Fibroblast of lung (primary cell): ENCODE results near the gene SLC16A8. TPM values are rescaled to one million over a fixed set of nuclear protein-coding genes. Genes with fewer than 3 reads are reported as not detected.

Experiments
- DNase-seq, 2 donors: peaks; one replicate each; pipeline versions ENCODE4 v3.0.0 to v3.0.0-alpha.2; 2010; ENCODE audit warnings: low read depth in 2 of 2
- H2AFZ ChIP-seq: 2 replicates; pipeline ENCODE4 v1.5.1; 2012; ENCODE audit warnings: low read length, control low read depth, inconsistent platforms
- H3K27ac ChIP-seq: 2 replicates; pipeline ENCODE4 v1.5.1; 2011; ENCODE audit warnings: low read length, control low read depth; ENCODE audit not compliant: insufficient read depth
- H3K27me3 ChIP-seq: 2 replicates; pipeline ENCODE4 v1.5.1; 2011; ENCODE audit warnings: mild to moderate bottlenecking, low read length; ENCODE audit not compliant: control insufficient read depth, insufficient read depth
- H3K36me3 ChIP-seq: 2 replicates; pipeline ENCODE4 v1.5.1; 2011; ENCODE audit warnings: low read length; ENCODE audit not compliant: control insufficient read depth, insufficient read depth
- H3K4me1 ChIP-seq: 2 replicates; pipeline ENCODE4 v1.5.1; 2011; ENCODE audit warnings: low read length; ENCODE audit not compliant: control insufficient read depth, insufficient read depth; ENCODE audit errors: extremely low read depth
- H3K4me2 ChIP-seq: 2 replicates; pipeline ENCODE4 v1.5.1; 2011; ENCODE audit warnings: low read length, control low read depth; ENCODE audit not compliant: insufficient read depth; ENCODE audit errors: extremely low read depth
- H3K4me3 ChIP-seq, 4 experiments: fragments of 200-600 bp in 1 of 4; sonication (generic) in 1 of 4; replicated peaks in 1 of 4; 2 replicates each; pipeline ENCODE4 v1.5.1; 2011 to 2016; ENCODE audit warnings: low read length in 4 of 4, low read depth in 3 of 4, mild to moderate bottlenecking in 3 of 4, control low read depth in 2 of 4, inconsistent platforms in 1 of 4, mixed read lengths in 1 of 4; ENCODE audit not compliant: insufficient read depth in 1 of 4; ENCODE audit errors: control extremely low read depth in 1 of 4
- H3K79me2 ChIP-seq: 2 replicates; pipeline ENCODE4 v1.5.1; 2012; ENCODE audit warnings: mild to moderate bottlenecking, low read length, inconsistent platforms; ENCODE audit not compliant: control insufficient read depth, insufficient read depth
- H3K9ac ChIP-seq: 2 replicates; pipeline ENCODE4 v1.5.1; 2011; ENCODE audit warnings: mild to moderate bottlenecking, low read length, control low read depth; ENCODE audit not compliant: insufficient read depth
- H3K9me3 ChIP-seq: 2 replicates; pipeline ENCODE4 v1.5.1; 2012; ENCODE audit warnings: low read depth, low read length; ENCODE audit not compliant: control insufficient read depth, insufficient read depth
- H4K20me1 ChIP-seq: 2 replicates; pipeline ENCODE4 v1.5.1; 2011; ENCODE audit warnings: low read length; ENCODE audit not compliant: control insufficient read depth, insufficient read depth; ENCODE audit errors: extremely low read depth
- CTCF ChIP-seq, 2 donors: IDR thresholded peaks in 1 of 2; conservative IDR thresholded peaks in 1 of 2; 1 replicate in 1 of 2; 2 replicates in 1 of 2; pipeline ENCODE4 v1.5.1; 2011 to 2012; ENCODE audit warnings: low read length in 2 of 2, control low read depth in 1 of 2, inconsistent platforms in 1 of 2, low read depth in 1 of 2, mild to moderate bottlenecking in 1 of 2
- EZH2 ChIP-seq: IDR thresholded peaks from 2 replicates; pipeline ENCODE4 v1.5.1; 2012; ENCODE audit warnings: low read length, control low read depth, mild to moderate bottlenecking; ENCODE audit errors: missing control alignments
- polyA plus RNA-seq, 2 donors: library from polyadenylated mRNA; depleted of rRNA in 1 of 2; stranded (reverse) in 1 of 2; unstranded in 1 of 2; fragments of >200 nt; gene quantifications; 2 replicates each; pipeline ENCODE4 v1.2.1, GENCODE V29; 2011 to 2012; ENCODE audit warnings: missing spikeins in 1 of 2
- total RNA-seq: library from RNA; depleted of rRNA; stranded (reverse); fragments of >200 nt; gene quantifications from 2 replicates; pipeline ENCODE4 v1.2.1, GENCODE V29; 2014

The SLC16A8 gene
- total and polyA plus RNA-seq, 2 donors (not counting 1 experiment from before 2014, with no cell fraction given), result under 0.01 TPM; not detected in 1

DNA sequence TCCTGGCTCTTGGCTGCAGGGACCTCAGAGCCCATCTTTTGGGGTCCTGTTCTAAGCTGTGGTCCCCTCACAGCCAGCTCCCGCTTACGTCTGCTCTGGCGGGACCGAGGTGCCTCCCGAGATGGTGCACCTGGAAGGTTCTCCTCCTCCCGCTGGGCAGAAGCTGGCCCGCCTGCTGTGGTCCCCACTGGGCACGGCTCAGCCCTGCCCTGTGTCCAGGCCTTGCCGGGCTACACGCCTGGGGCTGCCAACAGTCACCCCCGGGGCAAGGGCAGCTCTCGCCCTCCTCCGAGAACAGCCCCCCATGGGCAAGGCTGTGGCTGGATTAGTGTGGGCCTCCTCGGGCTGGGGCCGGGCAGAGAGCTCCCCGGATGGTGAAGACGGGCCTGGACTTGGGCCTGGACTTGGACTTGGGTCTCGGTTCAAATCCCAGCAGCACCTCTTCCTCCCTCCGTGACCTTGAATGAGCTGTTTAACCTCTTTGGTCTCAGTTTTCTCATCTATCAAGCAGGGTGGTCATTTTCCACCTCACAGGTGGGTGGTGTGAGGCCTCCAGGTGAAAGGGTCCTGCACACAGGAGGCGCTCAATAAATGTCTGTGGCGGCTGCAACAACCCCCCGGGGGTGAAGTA lies 25.5 kb upstream of the SLC16A8 start:
- DNase-seq, result no peak
- Histone ChIP-seq H3K4me2 (no peak overlapping the region), H3K27ac (no peak overlapping the region), H2AFZ (no peak overlapping the region), H3K36me3 (no peaks in the 10 kb centered on the region), H3K4me3 (no peak overlapping the region), H3K79me2 (no peaks in the 10 kb centered on the region), H3K9me3 (no peaks in the 10 kb centered on the region), H3K9ac (no peak overlapping the region), H4K20me1 (no peaks in the 10 kb centered on the region), H3K27me3 (no peaks in the 10 kb centered on the region), H3K4me1 (no peaks in the 10 kb centered on the region)
- no peak for TF ChIP-seq CTCF (conservative IDR thresholded peaks at IDR 0.05 in 1 of 2, IDR thresholded peaks at IDR 0.05 in 1 of 2; ENCODE audit: low read depth in 1 of 2, low read length in 2 of 2)
- no peak for TF ChIP-seq EZH2

DNA sequence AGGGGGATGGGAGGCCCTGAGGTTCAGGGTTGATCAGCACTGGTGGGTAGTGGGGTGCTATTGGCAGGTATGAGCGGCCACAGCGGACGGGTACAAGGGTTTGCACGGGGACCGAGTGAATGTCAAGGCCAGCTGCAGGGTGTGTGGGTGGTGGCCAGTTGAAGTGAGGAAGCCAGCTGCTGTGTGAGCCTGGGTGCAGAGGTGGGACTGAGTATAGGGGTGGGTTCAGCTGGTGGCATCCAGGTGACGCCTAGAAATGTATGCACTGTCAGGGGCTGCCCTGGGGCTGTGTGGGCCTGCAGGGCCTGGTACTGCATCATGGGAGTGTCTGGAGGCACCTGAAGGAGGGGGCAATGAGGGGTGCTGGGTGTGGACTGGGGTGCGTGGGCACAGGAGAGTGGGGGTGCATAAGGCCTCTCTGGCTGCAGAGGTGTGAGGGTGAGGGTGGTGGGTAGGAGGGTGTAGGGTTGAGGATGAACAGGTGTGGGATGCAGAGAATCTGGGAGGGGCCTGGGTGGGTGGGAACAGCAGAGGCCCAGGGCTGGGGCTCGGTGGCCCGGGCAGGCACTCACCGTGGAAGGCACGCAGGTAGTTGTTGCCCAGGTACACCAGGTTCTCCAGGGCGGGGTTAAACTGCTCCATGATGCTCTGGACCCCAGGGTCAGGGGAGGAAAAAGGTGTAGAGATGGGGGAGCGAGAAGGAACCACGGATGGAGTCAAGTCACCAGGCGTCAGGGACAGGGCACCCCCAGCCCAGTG lies 24.8 kb upstream of the SLC16A8 start:
- H3K79me2 ChIP-seq, result no peaks in the 10 kb centered on the region
- no peak overlapping the region for H3K4me3 ChIP-seq
- no peak overlapping the region for H3K27ac ChIP-seq
- H3K4me2 ChIP-seq, result no peak overlapping the region
- no peaks in the 10 kb centered on the region for H3K27me3 ChIP-seq
- DNase-seq, result no peak
- no peaks in the 10 kb centered on the region for H3K4me1 ChIP-seq
- no peak overlapping the region for H3K9ac ChIP-seq
- no peaks in the 10 kb centered on the region for H3K36me3 ChIP-seq
- TF ChIP-seq CTCF (conservative IDR thresholded peaks at IDR 0.05 in 1 of 2, IDR thresholded peaks at IDR 0.05 in 1 of 2; ENCODE audit: low read depth in 1 of 2, low read length in 2 of 2) (no peak), EZH2 (no peak)
- H4K20me1 ChIP-seq, result no peaks in the 10 kb centered on the region
- H2AFZ ChIP-seq, result no peak overlapping the region
- H3K9me3 ChIP-seq, result no peaks in the 10 kb centered on the region

DNA sequence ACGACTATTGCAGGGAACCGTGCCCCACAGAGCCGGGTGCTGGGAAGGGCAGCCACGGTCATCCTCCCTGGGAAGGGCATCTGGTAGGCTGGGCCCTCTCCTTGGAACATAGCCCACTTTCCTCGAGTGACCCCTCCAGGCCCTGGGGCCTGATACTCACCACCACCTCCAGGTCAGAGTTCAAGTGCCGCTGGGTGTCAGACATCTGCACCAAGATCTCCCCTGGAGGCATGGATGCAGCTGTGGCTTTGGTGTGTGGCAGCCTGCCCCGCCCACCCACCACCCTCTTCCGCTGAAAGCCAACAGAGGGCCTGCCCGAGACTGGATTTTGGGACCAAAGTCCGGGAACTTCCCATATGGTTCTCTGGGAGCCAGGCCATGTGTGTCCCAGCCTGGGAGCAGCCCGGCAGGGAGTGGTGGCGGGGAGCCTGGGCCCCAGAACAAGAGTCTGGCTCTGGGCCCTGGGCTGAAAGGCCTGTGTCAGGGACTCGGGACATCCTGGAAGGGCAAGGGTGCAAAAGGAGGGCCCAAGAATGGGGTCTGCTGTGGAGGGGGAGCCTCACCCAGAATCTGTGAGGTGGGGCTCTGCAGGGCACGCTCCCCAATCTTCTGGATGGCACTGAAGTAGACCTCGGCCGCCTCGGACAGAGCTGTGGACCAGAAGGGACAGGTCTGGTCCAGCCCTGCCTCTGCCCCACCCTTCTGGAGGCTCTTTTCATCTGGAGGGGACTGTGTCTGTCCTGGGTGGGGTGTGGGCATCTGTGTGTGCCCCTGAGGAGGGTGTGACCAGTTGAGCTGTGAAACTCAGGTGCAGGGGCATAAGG lies 23.9 kb upstream of the SLC16A8 start:
- no peaks in the 10 kb centered on the region for H3K9me3 ChIP-seq
- TF ChIP-seq EZH2, result no peak
- no peak for TF ChIP-seq CTCF (conservative IDR thresholded peaks at IDR 0.05 in 1 of 2, IDR thresholded peaks at IDR 0.05 in 1 of 2; ENCODE audit: low read depth in 1 of 2, low read length in 2 of 2)
- no peak overlapping the region for H3K9ac ChIP-seq
- no peaks in the 10 kb centered on the region for H4K20me1 ChIP-seq
- no peak overlapping the region for H3K27ac ChIP-seq
- H3K79me2 ChIP-seq, result no peaks in the 10 kb centered on the region
- H3K27me3 ChIP-seq, result no peaks in the 10 kb centered on the region
- no peak overlapping the region for H3K4me3 ChIP-seq
- no peak overlapping the region for H3K4me2 ChIP-seq
- H3K36me3 ChIP-seq, result no peaks in the 10 kb centered on the region
- no peak overlapping the region for H2AFZ ChIP-seq
- DNase-seq, result no peak
- H3K4me1 ChIP-seq, result no peaks in the 10 kb centered on the region
